22Rv1 (cell line): ENCODE measurements around the gene SREBF2.
A peak's percentile ranks its signal among the peaks of the same experiment; 100 is the strongest.

ENCODE experiments used
- H3K27ac ChIP-seq: fragments of 450-650 bp; 2 replicates; pipeline ENCODE4 v1.5.1; 2017
- CTCF ChIP-seq: fragments of 450-650 bp; IDR thresholded peaks from 2 replicates; pipeline ENCODE4 v1.5.1; 2017; ENCODE audit warnings: mild to moderate bottlenecking
- ZFX ChIP-seq: fragments of 450-650 bp; IDR thresholded peaks from 2 replicates; pipeline ENCODE4 v1.6.1; 2017; ENCODE audit warnings: antibody characterized with exemption, borderline replicate concordance

SREBF2 gene

GRCh38 chr22:41832553-41833368 lies at the start of gene SREBF2:
TSS of gene SREBF2 (plus strand) at chr22:41833105. CDS start at chr22:41833271, 166 bp downstream.
- TF ChIP-seq CTCF (peak; percentile 6; the same call in 1 of the 2 replicates), ZFX (no peak)
- H3K27ac ChIP-seq, result peak within 1 kb of the TSS; percentile 95

GRCh38 chr22:41787331-41787730 lies 45.6 kb upstream of the SREBF2 start:
- no peak overlapping the region for H3K27ac ChIP-seq
- no peak for TF ChIP-seq ZFX
- no peak for TF ChIP-seq CTCF

- H3K27ac ChIP-seq, result no peak overlapping the region
- TF ChIP-seq ZFX, result no peak
- TF ChIP-seq CTCF, result no peak
Measured at GRCh38 chr22:41793871-41794270, 39.0 kb upstream of the SREBF2 start.

- TF ChIP-seq CTCF (no peak), ZFX (no peak)
Measured at GRCh38 chr22:41798736-41799135, 34.2 kb upstream of the SREBF2 start.

GRCh38 chr22:41799486-41800347 lies 33.2 kb upstream of the SREBF2 start:
- peak overlapping the region; percentile 85 for H3K27ac ChIP-seq
- TF ChIP-seq CTCF, result no peak
- no peak for TF ChIP-seq ZFX

More at GRCh38 chr22:41798736-41799135, 34.2 kb upstream of the SREBF2 start:
- H3K27ac ChIP-seq, result no peak overlapping the region

- TF ChIP-seq CTCF (no peak), ZFX (no peak)
- peak within 1 kb of the TSS; percentile 85 for H3K27ac ChIP-seq
Measured at GRCh38 chr22:41800348-41801146, 32.4 kb upstream of the SREBF2 start, which contains the start of gene CCDC134. TSS of gene CCDC134 (plus strand) at chr22:41800679. CDS start at chr22:41808891, 8,212 bp downstream.
